ENCODE measurements around the gene SERPINA5. TPM values are rescaled to one million over a fixed set of nuclear protein-coding genes. Genes with fewer than 3 reads are reported as not detected.
A peak's percentile ranks its signal among the peaks of the same experiment; 100 is the strongest.

SERPINA5 gene
- total and polyA plus RNA-seq, 2 donors (not counting 1 experiment from before 2014, with no cell fraction given) = not detected

- H3K4me2 ChIP-seq (ENCODE audit: extremely low read depth, insufficient read depth, low read length) = no peak overlapping the region
- H3K79me2 ChIP-seq (ENCODE audit: control insufficient read depth, insufficient read depth, low read length) = no peaks in the 10 kb centered on the region
- H3K27ac ChIP-seq (ENCODE audit: insufficient read depth, low read length) = no peak overlapping the region
- H3K4me3 ChIP-seq (replicated peaks in 1 of 4; ENCODE audit: control extremely low read depth in 1 of 4, insufficient read depth in 1 of 4, low read depth in 3 of 4, low read length in 4 of 4) = no peak overlapping the region
- no peaks in the 10 kb centered on the region for H3K9me3 ChIP-seq (ENCODE audit: control insufficient read depth, insufficient read depth, low read depth, low read length)
- H3K36me3 ChIP-seq (ENCODE audit: control insufficient read depth, insufficient read depth, low read length) = no peaks in the 10 kb centered on the region
- H3K9ac ChIP-seq (ENCODE audit: insufficient read depth, low read length) = no peak overlapping the region
- no peak overlapping the region for H2AFZ ChIP-seq (ENCODE audit: low read length)
- no peaks in the 10 kb centered on the region for H4K20me1 ChIP-seq (ENCODE audit: control insufficient read depth, extremely low read depth, insufficient read depth, low read length)
- H3K4me1 ChIP-seq (ENCODE audit: control insufficient read depth, extremely low read depth, insufficient read depth, low read length) = peaks cover 15% of the 10 kb centered on the region
- TF ChIP-seq EZH2 (IDR thresholded peaks at IDR 0.05; ENCODE audit: low read length, missing control alignments) = no peak
- no peak for TF ChIP-seq CTCF (conservative IDR thresholded peaks at IDR 0.05 in 1 of 2, IDR thresholded peaks at IDR 0.05 in 1 of 2; ENCODE audit: low read depth in 1 of 2, low read length in 2 of 2)
- no peak for DNase-seq (ENCODE audit: low read depth in 2 of 2)
- H3K27me3 ChIP-seq (ENCODE audit: control insufficient read depth, insufficient read depth, low read length) = no peaks in the 10 kb centered on the region
Observed at GRCh38 chr14:94599656-94600004, 18.4 kb downstream of the SERPINA5 start.

- H3K36me3 ChIP-seq (ENCODE audit: control insufficient read depth, insufficient read depth, low read length) = no peaks in the 10 kb centered on the region
- no peaks in the 10 kb centered on the region for H4K20me1 ChIP-seq (ENCODE audit: control insufficient read depth, extremely low read depth, insufficient read depth, low read length)
- H3K9me3 ChIP-seq (ENCODE audit: control insufficient read depth, insufficient read depth, low read depth, low read length) = no peaks in the 10 kb centered on the region
- no peak for TF ChIP-seq EZH2 (IDR thresholded peaks at IDR 0.05; ENCODE audit: low read length, missing control alignments)
- TF ChIP-seq CTCF (conservative IDR thresholded peaks at IDR 0.05 in 1 of 2, IDR thresholded peaks at IDR 0.05 in 1 of 2; ENCODE audit: low read depth in 1 of 2, low read length in 2 of 2) = no peak
- H3K27me3 ChIP-seq (ENCODE audit: control insufficient read depth, insufficient read depth, low read length) = no peaks in the 10 kb centered on the region
- H3K4me2 ChIP-seq (ENCODE audit: extremely low read depth, insufficient read depth, low read length) = no peak overlapping the region
- no peak overlapping the region for H3K9ac ChIP-seq (ENCODE audit: insufficient read depth, low read length)
- H3K27ac ChIP-seq (ENCODE audit: insufficient read depth, low read length) = no peak overlapping the region
- H3K79me2 ChIP-seq (ENCODE audit: control insufficient read depth, insufficient read depth, low read length) = no peaks in the 10 kb centered on the region
- no peak overlapping the region for H2AFZ ChIP-seq (ENCODE audit: low read length)
- H3K4me1 ChIP-seq (ENCODE audit: control insufficient read depth, extremely low read depth, insufficient read depth, low read length) = peaks cover 15% of the 10 kb centered on the region
- H3K4me3 ChIP-seq (replicated peaks in 1 of 4; ENCODE audit: control extremely low read depth in 1 of 4, insufficient read depth in 1 of 4, low read depth in 3 of 4, low read length in 4 of 4) = no peak overlapping the region
- no peak for DNase-seq (ENCODE audit: low read depth in 2 of 2)
Observed at GRCh38 chr14:94600148-94600545, 18.9 kb downstream of the SERPINA5 start.

GRCh38 chr14:94601884-94602391 lies 20.7 kb downstream of the SERPINA5 start:
- H3K27me3 ChIP-seq (ENCODE audit: control insufficient read depth, insufficient read depth, low read length) = no peaks in the 10 kb centered on the region
- no peak overlapping the region for H3K4me3 ChIP-seq (replicated peaks in 1 of 4; ENCODE audit: control extremely low read depth in 1 of 4, insufficient read depth in 1 of 4, low read depth in 3 of 4, low read length in 4 of 4)
- peak; percentile 96 for DNase-seq (ENCODE audit: low read depth in 2 of 2)
- H3K36me3 ChIP-seq (ENCODE audit: control insufficient read depth, insufficient read depth, low read length) = no peaks in the 10 kb centered on the region
- no peaks in the 10 kb centered on the region for H3K9me3 ChIP-seq (ENCODE audit: control insufficient read depth, insufficient read depth, low read depth, low read length)
- peak overlapping the region; percentile 52 for H2AFZ ChIP-seq (ENCODE audit: low read length)
- H3K27ac ChIP-seq (ENCODE audit: insufficient read depth, low read length) = peak overlapping the region; percentile 49
- no peak for TF ChIP-seq EZH2 (IDR thresholded peaks at IDR 0.05; ENCODE audit: low read length, missing control alignments)
- no peak overlapping the region for H3K9ac ChIP-seq (ENCODE audit: insufficient read depth, low read length)
- no peaks in the 10 kb centered on the region for H3K79me2 ChIP-seq (ENCODE audit: control insufficient read depth, insufficient read depth, low read length)
- H3K4me1 ChIP-seq (ENCODE audit: control insufficient read depth, extremely low read depth, insufficient read depth, low read length) = peaks cover 15% of the 10 kb centered on the region
- no peaks in the 10 kb centered on the region for H4K20me1 ChIP-seq (ENCODE audit: control insufficient read depth, extremely low read depth, insufficient read depth, low read length)
- H3K4me2 ChIP-seq (ENCODE audit: extremely low read depth, insufficient read depth, low read length) = peak overlapping the region; percentile 62

All from fibroblast of lung (primary cell).